SH-SY5Y (cell line): ENCODE results near the gene PTPRM.

Experiments used
- GATA2 ChIP-seq: IDR thresholded peaks from 2 replicates; pipeline ENCODE4 v1.6.1; 2011; ENCODE audit warnings: mild to moderate bottlenecking, low read depth, low read length
- GATA3 ChIP-seq: IDR thresholded peaks from 2 replicates; pipeline ENCODE4 v1.6.1; 2011; ENCODE audit warnings: low read depth, mild to moderate bottlenecking, low read length, moderate library complexity

The PTPRM gene

DNA sequence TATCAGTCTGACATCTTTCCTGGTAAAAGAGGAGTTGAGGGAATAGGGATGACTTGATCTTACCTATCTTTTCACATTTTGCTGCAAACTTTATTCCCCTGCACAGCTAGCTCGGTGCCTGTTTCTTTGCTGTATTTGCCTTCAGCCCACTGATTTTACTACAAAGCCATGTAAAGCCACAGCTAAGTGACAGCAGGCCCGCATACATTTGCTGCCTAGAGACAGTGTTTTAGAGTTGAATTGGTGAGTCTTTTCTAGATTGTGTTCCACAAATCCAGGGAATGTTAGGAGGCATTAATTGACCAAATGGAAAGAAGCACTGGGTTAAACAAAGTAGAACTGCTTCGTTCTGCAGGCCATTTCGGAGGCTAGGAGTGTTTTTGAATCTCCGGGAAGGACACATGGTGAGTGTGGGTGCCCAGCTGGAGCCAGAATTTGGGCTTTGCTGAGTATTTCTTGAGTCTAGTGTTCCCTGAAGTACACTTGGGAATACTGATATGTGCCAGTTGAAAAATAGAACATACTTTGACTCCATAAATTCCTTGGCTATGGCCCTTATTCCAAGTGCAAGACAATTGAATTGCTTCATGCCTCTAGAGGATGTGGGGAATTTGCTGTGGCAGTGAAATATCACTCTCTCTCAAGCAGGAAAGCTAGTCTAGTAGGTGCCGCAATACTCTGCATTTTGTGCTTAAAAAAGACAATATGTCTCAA lies 329.8 kb downstream of the PTPRM start:
- TF ChIP-seq GATA3 (no peak), GATA2 (no peak)

DNA sequence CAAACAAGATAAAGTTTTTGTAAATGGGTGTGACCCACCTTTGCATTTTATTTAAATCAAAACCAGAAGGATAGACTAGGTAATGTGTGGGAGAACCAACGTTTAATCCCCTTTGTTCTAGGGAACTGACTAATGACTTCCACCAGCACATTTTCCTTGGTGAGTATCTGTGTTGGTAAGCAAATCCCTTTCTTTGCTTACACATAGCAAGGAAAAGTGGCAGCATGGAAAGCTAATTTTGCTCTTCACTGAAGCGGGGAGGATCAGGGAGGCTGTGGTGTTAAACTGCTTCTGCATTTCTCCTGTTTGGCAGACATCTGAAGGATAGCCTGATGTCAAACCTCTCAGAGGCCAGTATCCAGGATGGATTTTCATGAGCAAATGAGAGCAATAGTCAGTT lies 331.1 kb downstream of the PTPRM start:
- TF ChIP-seq GATA3 (no peak), GATA2 (no peak)

- TF ChIP-seq GATA3 (no peak), GATA2 (no peak)
Observed at GRCh38 chr18:7899078-7899477, 332.0 kb downstream of the PTPRM start.

GRCh38 chr18:7900091-7900490 lies 333.0 kb downstream of the PTPRM start:
- no peak for TF ChIP-seq GATA3

- TF ChIP-seq GATA3, result no peak
- TF ChIP-seq GATA2, result no peak
Observed at GRCh38 chr18:7901657-7902056, 334.5 kb downstream of the PTPRM start.

DNA sequence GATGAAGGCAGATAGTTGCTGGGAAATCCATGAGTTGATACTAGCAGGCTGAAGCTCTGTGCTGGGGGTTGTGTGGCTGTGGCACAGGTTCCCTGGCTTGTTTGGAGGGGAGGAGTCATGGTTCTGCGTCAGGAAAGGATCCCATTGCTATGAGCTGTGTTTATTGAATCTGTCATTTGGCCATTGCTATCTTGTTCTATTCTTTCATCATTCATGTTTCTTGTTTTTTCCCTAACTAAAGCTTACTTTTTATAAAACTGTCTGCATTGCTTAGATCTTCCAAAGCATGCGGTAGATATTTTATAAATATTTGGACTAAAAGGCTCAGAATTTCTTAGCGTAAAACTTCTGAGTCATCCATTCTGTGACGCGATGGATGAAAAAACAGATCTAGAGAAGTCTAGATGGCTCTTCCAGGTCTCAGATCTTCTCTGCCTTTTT lies 335.3 kb downstream of the PTPRM start:
- TF ChIP-seq GATA2 (no peak), GATA3 (no peak)

DNA sequence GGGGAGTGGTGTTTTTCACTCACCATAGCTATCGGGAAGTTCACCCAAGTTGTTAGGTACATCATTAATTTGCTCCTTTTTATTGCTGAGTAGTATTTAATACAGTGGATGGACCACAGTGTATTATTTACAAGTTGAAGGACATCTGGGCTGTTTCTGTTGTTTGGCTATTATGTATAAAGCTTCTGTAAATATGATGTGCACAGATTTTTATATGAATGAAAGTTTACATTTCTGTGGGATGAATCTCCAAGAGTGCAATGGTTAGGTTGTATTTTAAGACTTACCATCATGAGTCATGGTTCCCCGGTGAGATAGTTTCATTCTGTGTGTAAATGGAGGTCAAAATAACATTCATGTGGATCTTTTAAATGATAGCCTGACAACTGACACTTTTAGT lies 337.4 kb downstream of the PTPRM start:
- TF ChIP-seq GATA3 (no peak), GATA2 (no peak)

DNA sequence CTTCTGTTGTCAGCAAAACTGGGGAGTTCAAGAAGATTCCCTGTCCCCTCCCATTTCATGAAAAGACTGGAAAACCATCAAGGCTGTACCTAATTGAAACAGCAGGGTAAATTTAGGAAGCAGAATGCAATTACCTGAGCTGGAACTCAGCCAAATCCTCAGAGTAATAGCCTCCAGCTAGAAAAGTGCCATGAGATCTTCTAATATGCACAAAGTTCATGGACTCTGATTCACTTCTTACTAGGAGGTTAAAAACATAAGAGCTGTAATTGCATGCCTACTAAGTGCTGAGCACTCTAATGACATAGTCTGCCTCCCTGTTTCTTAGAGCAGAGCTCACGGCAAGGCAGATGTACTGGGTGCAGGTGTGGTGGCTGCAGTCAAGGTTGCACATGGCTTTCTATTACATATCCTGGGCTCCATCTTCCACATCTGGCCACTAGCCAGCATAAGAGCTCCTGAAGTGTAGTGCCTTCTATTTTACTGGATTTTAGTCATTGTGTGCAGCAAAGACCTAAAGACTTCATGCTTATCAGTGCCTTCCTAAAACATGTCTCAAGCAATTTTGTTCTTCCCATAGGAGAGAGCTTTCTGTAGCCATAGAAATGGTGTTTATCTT lies 341.7 kb downstream of the PTPRM start:
- no peak for TF ChIP-seq GATA2
- no peak for TF ChIP-seq GATA3

- TF ChIP-seq GATA3, result no peak
- TF ChIP-seq GATA2, result no peak
Observed at GRCh38 chr18:7914834-7915670, 347.9 kb downstream of the PTPRM start.

GRCh38 chr18:7918701-7919100 lies 351.6 kb downstream of the PTPRM start:
- TF ChIP-seq GATA2, result no peak

DNA sequence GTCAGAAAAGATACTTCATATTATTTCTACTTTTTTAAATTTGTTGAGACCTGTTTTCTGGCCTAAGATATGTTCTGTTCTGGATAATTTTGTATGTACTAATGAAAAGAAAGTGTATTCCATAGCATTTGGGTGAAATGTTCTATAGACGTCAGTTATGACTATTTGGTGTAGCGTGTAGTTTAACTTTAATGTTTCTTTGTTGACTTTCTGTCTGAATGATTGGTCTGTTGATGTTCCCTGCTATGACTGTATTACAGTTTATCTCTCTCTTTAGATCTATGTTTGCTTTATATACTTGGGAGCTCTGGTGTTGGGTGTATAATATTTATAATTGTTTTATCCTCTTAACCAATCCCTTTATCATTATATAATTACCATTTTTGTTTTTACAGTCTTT lies 352.4 kb downstream of the PTPRM start:
- TF ChIP-seq GATA3, result no peak
- no peak for TF ChIP-seq GATA2

GRCh38 chr18:7921938-7922587 lies 354.9 kb downstream of the PTPRM start:
- no peak for TF ChIP-seq GATA2
- no peak for TF ChIP-seq GATA3

DNA sequence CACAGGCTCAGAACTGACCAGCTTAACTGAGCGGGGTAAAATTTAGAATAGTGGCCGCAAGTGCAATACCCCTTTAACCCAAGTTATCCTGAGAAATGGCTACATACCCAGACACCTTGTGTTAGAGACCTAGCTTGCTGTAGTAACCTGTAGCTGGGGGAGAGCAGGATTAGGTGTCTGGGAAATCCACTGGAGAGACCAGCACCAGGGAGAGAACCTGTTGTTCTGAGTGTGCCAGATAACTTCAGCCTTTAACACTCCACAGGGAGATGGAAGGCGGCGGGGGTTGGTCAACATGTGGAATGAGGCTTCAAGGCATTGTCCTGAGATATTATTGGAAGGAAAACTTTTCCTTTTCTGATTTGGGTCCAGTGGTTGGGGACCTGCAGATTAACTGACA lies 356.0 kb downstream of the PTPRM start:
- TF ChIP-seq GATA2 (no peak), GATA3 (no peak)

DNA sequence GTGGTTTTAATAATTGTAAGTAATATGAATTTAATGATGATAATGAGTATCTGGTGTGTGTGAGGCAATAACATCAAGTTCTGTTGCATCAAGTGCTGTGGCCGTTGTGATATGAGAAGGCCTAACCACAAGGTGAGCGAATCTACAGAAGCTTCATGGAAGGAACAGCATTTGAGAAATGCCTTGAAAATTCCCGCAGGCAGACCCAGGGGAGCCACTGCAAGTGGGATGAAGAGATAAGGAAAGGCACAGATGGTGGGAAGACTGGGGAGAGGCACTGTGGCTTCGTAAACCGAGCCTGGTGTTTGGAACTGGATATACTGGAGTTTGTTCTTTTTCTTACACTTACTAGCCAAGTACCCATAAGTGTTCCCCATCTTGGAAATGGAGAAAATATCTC lies 357.5 kb downstream of the PTPRM start:
- TF ChIP-seq GATA2, result no peak
- no peak for TF ChIP-seq GATA3
